Ishikawa (cell line): ENCODE data around the gene PRCD.

Experiments
- CEBPB ChIP-seq: IDR thresholded peaks from 2 replicates; pipeline ENCODE4 v1.6.1; 2012
- CREB1 ChIP-seq: IDR thresholded peaks from 2 replicates; pipeline ENCODE4 v1.6.1; 2012; ENCODE audit warnings: low read depth
- EGR1 ChIP-seq: IDR thresholded peaks from 2 replicates; pipeline ENCODE4 v1.6.1; 2012
- EP300 ChIP-seq: IDR thresholded peaks from 2 replicates; pipeline ENCODE4 v1.6.1; 2012; ENCODE audit warnings: borderline replicate concordance
- RAD21 ChIP-seq: IDR thresholded peaks from 2 replicates; pipeline ENCODE4 v1.6.1; 2012; ENCODE audit warnings: low read depth
- TAF1 ChIP-seq: IDR thresholded peaks from 2 replicates; pipeline ENCODE4 v1.6.1; 2012; ENCODE audit warnings: low read depth, mild to moderate bottlenecking
- TEAD4 ChIP-seq: IDR thresholded peaks from 2 replicates; pipeline ENCODE4 v1.6.1; 2012
- USF1 ChIP-seq: IDR thresholded peaks from 2 replicates; pipeline ENCODE4 v1.6.1; 2012
- YY1 ChIP-seq: IDR thresholded peaks from 2 replicates; pipeline ENCODE4 v1.6.1; 2012; ENCODE audit warnings: low read depth

GRCh38 chr17:76593384-76593826 is 53.6 kb downstream of the PRCD start:
- TF ChIP-seq YY1 (no peak), TEAD4 (no peak), CEBPB (no peak), CREB1 (no peak), USF1 (no peak), EP300 (no peak), RAD21 (no peak), EGR1 (no peak), TAF1 (no peak)
